HEK293 (cell line): ENCODE data around the gene INSYN2A.

ENCODE experiments used
- CTCF ChIA-PET: fragments of 350-600 bp; formaldehyde crosslinking; extraction: SDS; loops from one replicate; lab custom pipeline; 2021; ENCODE audit warnings: antibody characterized with exemption; lab: Yijun Ruan, JAX
- POLR2A ChIA-PET: fragments of 300-600 bp; formaldehyde crosslinking; extraction: SDS; loops from one replicate; lab custom pipeline; 2020; ENCODE audit warnings: antibody characterized with exemption, inconsistent platforms; lab: Yijun Ruan, JAX
- H3K27ac ChIP-seq: fragments of 200-500 bp; sonication (Bioruptor generic); 2 replicates; pipeline ENCODE4 v1.5.1; 2014; ENCODE audit warnings: low read depth, low read length, control low read depth, inconsistent platforms; ENCODE audit errors: extremely low read depth
- H3K36me3 ChIP-seq, 2 experiments: fragments of 200-500 bp in 1 of 2; sonication (Bioruptor generic) in 1 of 2; 1 replicate in 1 of 2; 2 replicates in 1 of 2; pipeline ENCODE4 v1.5.1; 2014 to 2017; ENCODE audit warnings: inconsistent platforms in 2 of 2, low read length in 2 of 2; ENCODE audit not compliant: control insufficient read depth in 2 of 2, insufficient read depth in 1 of 2
- H3K4me1 ChIP-seq: fragments of 200-500 bp; sonication (Bioruptor generic); 2 replicates; pipeline ENCODE4 v1.5.1; 2014; ENCODE audit warnings: mild to moderate bottlenecking, low read length, inconsistent platforms; ENCODE audit not compliant: control insufficient read depth, insufficient read depth
- H3K4me3 ChIP-seq: 2 replicates; pipeline ENCODE4 v1.5.1; 2011; ENCODE audit warnings: low read depth, mild to moderate bottlenecking, control low read depth, low read length, moderate library complexity
- H3K9me3 ChIP-seq: fragments of 200-500 bp; sonication (Bioruptor generic); 2 replicates; pipeline ENCODE4 v1.5.1; 2014; ENCODE audit warnings: low read depth, low read length, inconsistent platforms; ENCODE audit not compliant: control insufficient read depth, insufficient read depth
- GFI1B ChIP-seq: fragments of 450-650 bp; formaldehyde crosslinking; IDR thresholded peaks from 2 replicates; pipeline ENCODE4 v1.5.1; 2016; ENCODE audit warnings: missing biosample characterization, missing genetic modification characterization
- HOXD13 ChIP-seq: sonication (generic); formaldehyde crosslinking; IDR thresholded peaks from 2 replicates; pipeline ENCODE4 v1.8.0; 2022; ENCODE audit warnings: missing genetic modification reagents, borderline replicate concordance
- MYNN ChIP-seq: fragments of 450-650 bp; formaldehyde crosslinking; IDR thresholded peaks from 2 replicates; pipeline ENCODE4 v1.5.1; 2016; ENCODE audit warnings: missing biosample characterization, missing genetic modification characterization, borderline replicate concordance
- PBX3 ChIP-seq: sonication (generic); formaldehyde crosslinking; IDR thresholded peaks from 2 replicates; pipeline ENCODE4 v1.8.1; 2022; ENCODE audit warnings: mild to moderate bottlenecking, moderate library complexity, missing genetic modification reagents
- PRDM4 ChIP-seq: fragments of 450-650 bp; formaldehyde crosslinking; IDR thresholded peaks from 2 replicates; pipeline ENCODE4 v1.5.1; 2017; ENCODE audit warnings: missing biosample characterization, missing genetic modification characterization
- REPIN1 ChIP-seq: fragments of 450-650 bp; formaldehyde crosslinking; IDR thresholded peaks from 2 replicates; pipeline ENCODE4 v1.5.1; 2017; ENCODE audit warnings: missing biosample characterization, missing genetic modification characterization, low read depth
- ZNF121 ChIP-seq: fragments of 450-650 bp; formaldehyde crosslinking; IDR thresholded peaks from 2 replicates; pipeline ENCODE4 v1.5.1; 2016; ENCODE audit warnings: missing biosample characterization, missing genetic modification characterization
- ZNF175 ChIP-seq: fragments of 450-650 bp; formaldehyde crosslinking; IDR thresholded peaks from 2 replicates; pipeline ENCODE4 v1.5.1; 2016; ENCODE audit warnings: missing biosample characterization, missing genetic modification characterization
- ZNF19 ChIP-seq: fragments of 450-650 bp; formaldehyde crosslinking; IDR thresholded peaks from 2 replicates; pipeline ENCODE4; 2016; ENCODE audit warnings: missing biosample characterization, missing genetic modification characterization, low read depth
- ZNF26 ChIP-seq: fragments of 450-650 bp; formaldehyde crosslinking; IDR thresholded peaks from 2 replicates; pipeline ENCODE4 v1.5.1; 2016; ENCODE audit warnings: missing biosample characterization, missing genetic modification characterization
- ZNF274 ChIP-seq, 2 experiments: fragments of 200-500 bp in 1 of 2; fragments of 450-650 bp in 1 of 2; sonication (Bioruptor generic) in 1 of 2; formaldehyde crosslinking in 1 of 2; IDR thresholded peaks; 2 replicates each; pipeline versions ENCODE4 v1.5.1 to v1.6.1; 2014 to 2016; ENCODE audit warnings: borderline replicate concordance in 1 of 2, inconsistent platforms in 1 of 2, low read length in 1 of 2, missing biosample characterization in 1 of 2, missing genetic modification characterization in 1 of 2
- ZNF280D ChIP-seq: fragments of 450-650 bp; formaldehyde crosslinking; IDR thresholded peaks from 2 replicates; pipeline ENCODE4 v1.5.1; 2016; ENCODE audit warnings: missing biosample characterization, missing genetic modification characterization
- ZNF518A ChIP-seq: fragments of 450-650 bp; formaldehyde crosslinking; conservative IDR thresholded peaks from 2 replicates; pipeline ENCODE4 v1.5.1; 2016; ENCODE audit warnings: low read depth, missing biosample characterization, missing genetic modification characterization
- ZNF544 ChIP-seq: fragments of 450-650 bp; formaldehyde crosslinking; IDR thresholded peaks from 2 replicates; pipeline ENCODE4 v1.5.0; 2017; ENCODE audit warnings: missing biosample characterization, missing genetic modification characterization
- ZNF596 ChIP-seq: fragments of 450-650 bp; IDR thresholded peaks from 2 replicates; pipeline ENCODE4 v1.5.0; 2018; ENCODE audit warnings: missing biosample characterization, mild to moderate bottlenecking, missing genetic modification characterization, moderate library complexity
- ZNF664 ChIP-seq: fragments of 450-650 bp; formaldehyde crosslinking; IDR thresholded peaks from 2 replicates; pipeline ENCODE4 v1.5.1; 2016; ENCODE audit warnings: missing biosample characterization, missing genetic modification characterization
- ZNF692 ChIP-seq: fragments of 450-650 bp; formaldehyde crosslinking; IDR thresholded peaks from 2 replicates; pipeline ENCODE4 v1.5.1; 2016; ENCODE audit warnings: missing biosample characterization, missing genetic modification characterization

Gene INSYN2A

GRCh38 chr10:127176649-127177048 lies 19.7 kb downstream of the INSYN2A start:
- no peak overlapping the region for H3K4me3 ChIP-seq
- H3K36me3 ChIP-seq = no peaks in the 10 kb centered on the region
- no peak overlapping the region for H3K27ac ChIP-seq
- POLR2A ChIA-PET = no interaction called here
- TF ChIP-seq ZNF518A (tag by site-specific recombination) = no peak
- TF ChIP-seq ZNF19 (tag by site-specific recombination) = no peak
- no peak for TF ChIP-seq ZNF121 (tag by site-specific recombination)
- TF ChIP-seq, all 188 proteins: peak for 0
- CTCF ChIA-PET = interaction anchor here (0.6 kb wide), 1 partner anchor 273 kb away, joined by 3 read pairs; no protein-coding TSS in a partner anchor
- H3K4me1 ChIP-seq = no peaks in the 10 kb centered on the region
- H3K9me3 ChIP-seq = no peaks in the 10 kb centered on the region

GRCh38 chr10:127175357-127176110 lies 20.9 kb downstream of the INSYN2A start:
- POLR2A ChIA-PET = no interaction called here
- CTCF ChIA-PET = interaction anchor here (0.6 kb wide), 1 partner anchor 391 kb away, joined by 3 read pairs; no protein-coding TSS in a partner anchor
- Histone ChIP-seq H3K4me3 (no peak overlapping the region), H3K27ac (no peak overlapping the region), H3K4me1 (no peaks in the 10 kb centered on the region), H3K9me3 (no peaks in the 10 kb centered on the region), H3K36me3 (no peaks in the 10 kb centered on the region)
- TF ChIP-seq MYNN (tag by site-specific recombination) (no peak), ZNF692 (tag by site-specific recombination) (no peak), GFI1B (tag by site-specific recombination) (no peak), PBX3 (CRISPR knock-in tag) (no peak), ZNF596 (tag by site-specific recombination) (no peak), HOXD13 (CRISPR knock-in tag) (no peak), ZNF544 (tag by site-specific recombination) (no peak), ZNF664 (tag by site-specific recombination) (no peak), ZNF175 (tag by site-specific recombination) (no peak), REPIN1 (tag by site-specific recombination) (no peak), ZNF274 (IDR thresholded peaks at IDR 0.05; ENCODE audit: low read length) (no peak), ZNF274 (tag by site-specific recombination; IDR thresholded peaks at IDR 0.05; ENCODE audit: borderline replicate concordance) (no peak), PRDM4 (tag by site-specific recombination) (no peak), ZNF26 (tag by site-specific recombination) (no peak), ZNF280D (tag by site-specific recombination) (no peak)
